Endothelial cell (in vitro differentiated cells): ENCODE results near the gene SUPV3L1. TPM values are rescaled to one million over a fixed set of nuclear protein-coding genes. Genes with fewer than 3 reads are reported as not detected.

ENCODE experiments used
- DNase-seq: peaks from one replicate; pipeline ENCODE4 v3.0.0; 2021; ENCODE audit warnings: low spot score
- H3K27ac Mint-ChIP-seq: one replicate; pipeline ENCODE4 v1.8.0; 2021; ENCODE audit warnings: mixed read lengths, inconsistent platforms; ENCODE audit not compliant: unreplicated experiment
- H3K27me3 Mint-ChIP-seq: one replicate; pipeline ENCODE4 v1.8.0; 2021; ENCODE audit warnings: mild to moderate bottlenecking, moderate library complexity, mixed read lengths, inconsistent platforms; ENCODE audit not compliant: unreplicated experiment
- H3K36me3 Mint-ChIP-seq: one replicate; pipeline ENCODE4 v1.8.0; 2021; ENCODE audit warnings: mild to moderate bottlenecking, low read depth, mixed read lengths, inconsistent platforms; ENCODE audit not compliant: unreplicated experiment
- H3K4me1 Mint-ChIP-seq: one replicate; pipeline ENCODE4 v1.8.0; 2021; ENCODE audit warnings: mild to moderate bottlenecking, mixed read lengths, inconsistent platforms; ENCODE audit not compliant: unreplicated experiment
- H3K4me3 Mint-ChIP-seq: one replicate; pipeline ENCODE4 v1.8.0; 2021; ENCODE audit warnings: mild to moderate bottlenecking, mixed read lengths, inconsistent platforms; ENCODE audit not compliant: unreplicated experiment
- H3K9me3 Mint-ChIP-seq: one replicate; pipeline ENCODE4 v1.8.0; 2021; ENCODE audit warnings: mixed read lengths, inconsistent platforms; ENCODE audit not compliant: unreplicated experiment
- total RNA-seq: library from RNA; stranded (reverse); fragmentation: NEBNext Ultra II Directional; extraction: Animal tissue kit (Norgen Biotek cat#: 25700); gene quantifications from one replicate; pipeline ENCODE4 v1.2.1, GENCODE V29; 2021; ENCODE audit not compliant: unreplicated experiment
- TF ChIP-seq, protein P1 (sequence below): fragments of 200-600 bp; sonication (generic); IDR thresholded peaks from one replicate; pipeline ENCODE4 v1.5.0; 2021; ENCODE audit warnings: antibody characterized with exemption; ENCODE audit not compliant: unreplicated experiment

Gene SUPV3L1
- total RNA-seq, 1 donor from 2014 or later, result 31.7 TPM

DNA sequence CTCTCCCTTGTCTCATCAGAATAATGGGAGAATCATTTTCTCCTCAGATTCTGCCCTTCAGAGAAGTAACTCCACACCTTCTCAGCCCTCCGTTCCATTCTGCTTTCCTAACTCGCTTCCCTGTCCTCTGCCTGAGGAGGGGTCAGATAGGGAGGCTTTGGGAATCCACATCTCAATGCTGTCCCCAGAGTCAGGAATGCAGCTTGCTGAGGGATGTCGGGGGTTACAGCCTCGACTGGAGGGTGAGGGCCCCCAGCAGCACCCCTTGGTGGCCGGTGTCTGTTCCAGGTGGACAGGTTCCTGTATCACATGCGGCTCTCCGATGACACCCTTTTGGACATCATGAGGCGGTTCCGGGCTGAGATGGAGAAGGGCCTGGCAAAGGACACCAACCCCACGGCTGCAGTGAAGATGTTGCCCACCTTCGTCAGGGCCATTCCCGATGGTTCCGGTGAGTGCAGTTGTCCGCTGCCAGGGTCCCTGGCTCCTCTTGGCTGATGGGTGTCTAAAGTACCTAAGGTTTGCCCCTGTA is 47.0 kb downstream of the SUPV3L1 start:
- H3K4me3 Mint-ChIP-seq, result no peak overlapping the region
- no peak for DNase-seq
- H3K27ac Mint-ChIP-seq, result no peak overlapping the region
- H3K36me3 Mint-ChIP-seq, result no peaks in the 10 kb centered on the region
- TF ChIP-seq, protein P1, sequence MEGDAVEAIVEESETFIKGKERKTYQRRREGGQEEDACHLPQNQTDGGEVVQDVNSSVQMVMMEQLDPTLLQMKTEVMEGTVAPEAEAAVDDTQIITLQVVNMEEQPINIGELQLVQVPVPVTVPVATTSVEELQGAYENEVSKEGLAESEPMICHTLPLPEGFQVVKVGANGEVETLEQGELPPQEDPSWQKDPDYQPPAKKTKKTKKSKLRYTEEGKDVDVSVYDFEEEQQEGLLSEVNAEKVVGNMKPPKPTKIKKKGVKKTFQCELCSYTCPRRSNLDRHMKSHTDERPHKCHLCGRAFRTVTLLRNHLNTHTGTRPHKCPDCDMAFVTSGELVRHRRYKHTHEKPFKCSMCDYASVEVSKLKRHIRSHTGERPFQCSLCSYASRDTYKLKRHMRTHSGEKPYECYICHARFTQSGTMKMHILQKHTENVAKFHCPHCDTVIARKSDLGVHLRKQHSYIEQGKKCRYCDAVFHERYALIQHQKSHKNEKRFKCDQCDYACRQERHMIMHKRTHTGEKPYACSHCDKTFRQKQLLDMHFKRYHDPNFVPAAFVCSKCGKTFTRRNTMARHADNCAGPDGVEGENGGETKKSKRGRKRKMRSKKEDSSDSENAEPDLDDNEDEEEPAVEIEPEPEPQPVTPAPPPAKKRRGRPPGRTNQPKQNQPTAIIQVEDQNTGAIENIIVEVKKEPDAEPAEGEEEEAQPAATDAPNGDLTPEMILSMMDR, result no peak
- peaks cover 20% of the 10 kb centered on the region for H3K4me1 Mint-ChIP-seq
- peaks cover 6% of the 10 kb centered on the region for H3K27me3 Mint-ChIP-seq
- H3K9me3 Mint-ChIP-seq, result no peaks in the 10 kb centered on the region

DNA sequence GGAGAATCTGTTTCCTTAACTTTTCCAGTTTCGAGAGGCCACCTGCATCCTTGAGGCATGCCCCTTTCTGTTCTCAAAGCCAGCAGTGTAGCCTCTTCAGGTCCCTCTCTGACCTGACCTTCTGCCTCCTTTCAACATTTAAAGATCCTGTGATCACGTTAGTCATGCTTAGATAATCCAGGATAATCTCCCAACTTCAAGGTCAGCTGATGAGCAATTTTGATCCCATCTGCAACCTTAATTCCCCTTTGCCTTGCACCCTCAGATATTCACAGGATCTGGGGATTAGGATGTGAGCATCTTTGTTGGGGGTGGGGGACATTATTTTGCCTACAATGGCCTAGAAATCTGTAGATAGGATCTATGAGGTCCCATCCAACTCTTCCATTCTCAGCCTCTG is 48.1 kb downstream of the SUPV3L1 start:
- Mint-ChIP-seq H3K27me3 (peaks cover 6% of the 10 kb centered on the region), H3K27ac (no peak overlapping the region), H3K4me3 (no peak overlapping the region), H3K9me3 (no peaks in the 10 kb centered on the region), H3K4me1 (peaks cover 17% of the 10 kb centered on the region), H3K36me3 (no peaks in the 10 kb centered on the region)
- DNase-seq, result no peak
- TF ChIP-seq, protein P1, result no peak

DNA sequence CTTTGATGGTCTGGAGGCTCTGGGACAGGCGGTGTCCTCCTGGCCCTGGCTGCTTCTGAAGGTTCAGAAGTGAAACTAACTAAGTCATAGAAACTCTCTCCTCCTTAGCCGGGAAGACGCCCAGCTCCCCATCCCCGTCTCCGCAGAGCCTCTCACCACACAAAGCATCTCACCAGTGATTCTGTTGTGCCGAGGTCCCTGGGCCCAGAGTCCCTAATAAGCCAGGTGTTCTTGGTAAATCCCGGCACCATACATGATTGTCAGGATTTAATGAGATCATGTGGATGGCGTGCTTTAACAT is 49.5 kb downstream of the SUPV3L1 start:
- H3K27ac Mint-ChIP-seq, result no peak overlapping the region
- DNase-seq, result no peak
- H3K4me1 Mint-ChIP-seq, result peaks cover 17% of the 10 kb centered on the region
- H3K27me3 Mint-ChIP-seq, result peaks cover 6% of the 10 kb centered on the region
- H3K9me3 Mint-ChIP-seq, result no peaks in the 10 kb centered on the region
- H3K4me3 Mint-ChIP-seq, result no peak overlapping the region
- H3K36me3 Mint-ChIP-seq, result no peaks in the 10 kb centered on the region
- TF ChIP-seq, protein P1, result no peak

DNA sequence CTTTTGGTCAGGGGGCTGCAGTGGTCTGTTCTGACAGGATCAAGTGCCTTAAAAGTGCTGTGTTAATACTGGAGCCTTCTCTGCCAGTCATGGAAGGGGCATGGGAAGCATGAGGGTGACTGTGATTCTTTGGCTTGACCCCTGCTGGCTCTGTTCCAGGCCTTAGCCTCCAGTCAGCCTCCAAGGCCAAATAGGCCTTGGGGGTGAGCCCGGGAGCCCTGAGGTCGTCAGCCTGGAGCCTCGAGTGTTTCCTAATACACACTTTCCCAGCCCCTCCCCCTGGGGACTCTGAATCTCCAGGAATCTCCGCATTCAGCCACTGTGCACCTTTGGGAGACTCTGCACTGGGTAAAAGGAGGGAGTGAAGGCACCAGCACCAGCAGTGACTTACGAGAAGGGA is 50.1 kb downstream of the SUPV3L1 start:
- Mint-ChIP-seq H3K4me3 (no peak overlapping the region), H3K4me1 (peaks cover 13% of the 10 kb centered on the region), H3K36me3 (no peaks in the 10 kb centered on the region), H3K9me3 (no peaks in the 10 kb centered on the region), H3K27ac (no peak overlapping the region), H3K27me3 (peaks cover 6% of the 10 kb centered on the region)
- TF ChIP-seq, protein P1, result no peak
- no peak for DNase-seq

GRCh38 chr10:69232252-69232651 is 52.2 kb downstream of the SUPV3L1 start:
- TF ChIP-seq, protein P1, result no peak
- no peak overlapping the region for H3K4me3 Mint-ChIP-seq
- H3K27ac Mint-ChIP-seq, result peak overlapping the region; percentile 1
- no peaks in the 10 kb centered on the region for H3K36me3 Mint-ChIP-seq
- H3K4me1 Mint-ChIP-seq, result peaks cover 7% of the 10 kb centered on the region
- no peaks in the 10 kb centered on the region for H3K9me3 Mint-ChIP-seq
- no peak for DNase-seq
- peaks cover 1% of the 10 kb centered on the region for H3K27me3 Mint-ChIP-seq
